GM12878 (cell line): ENCODE measurements around the gene GGNBP2. TPM values are rescaled to one million over a fixed set of nuclear protein-coding genes. Genes with fewer than 3 reads are reported as not detected.
"Not testable (repeated sequence)": the region's sequence is repeated elsewhere in the genome, so short reads cannot be mapped to it uniquely, and the experiment has no call there.

Source experiments
- ATAC-seq: fragments of 200-7000 bp; cut with Tn5 transposase; 3 replicates; pipeline ENCODE4 v1.9.1; 2020; ENCODE audit warnings: mild to moderate bottlenecking, moderate library complexity
- BruUV-seq: library from RNA; stranded (reverse); fragments of 400-500 nt; replicated peaks from 2 replicates; lab custom pipeline; 2021; lab: Mats Ljungman, UMichigan
- CTCF ChIA-PET: fragments of 300-600 bp; sonication (Branson Sonifier 250); formaldehyde crosslinking; extraction: SDS; loops from one replicate; lab custom pipeline; 2021; ENCODE audit warnings: inconsistent platforms; lab: Yijun Ruan, JAX
- POLR2A ChIA-PET: fragments of 350-600 bp; formaldehyde crosslinking; extraction: SDS; loops from one replicate; lab custom pipeline; 2021; ENCODE audit warnings: inconsistent platforms; lab: Charles Lee
- RAD21 ChIA-PET: fragments of 300-600 bp; sonication (Branson Sonifier 250); formaldehyde crosslinking; loops from one replicate; lab custom pipeline; 2023; ENCODE audit warnings: antibody characterized with exemption; ENCODE audit not compliant: unreplicated experiment; lab: Charles Lee
- SMC1A ChIA-PET: fragments of 300-600 bp; sonication (Branson Sonifier 250); formaldehyde crosslinking; loops from one replicate; lab custom pipeline; 2023; ENCODE audit not compliant: unreplicated experiment, uncharacterized antibody; lab: Charles Lee
- DNase-seq: peaks from one replicate; pipeline ENCODE4 v3.0.0-alpha.2; 2011; ENCODE audit warnings: low read depth, low spot score
- FAIRE-seq: peaks from 3 replicates; lab custom pipeline; 2011; peaks lifted over from hg19 to GRCh38; lab: Jason Lieb, UNC
- H2AFZ ChIP-seq: 2 replicates; pipeline ENCODE4 v1.6.0; 2011; ENCODE audit warnings: low read depth, low read length, control low read depth; ENCODE audit not compliant: control insufficient read depth
- H3K27ac ChIP-seq: 2 replicates; pipeline ENCODE4 v1.5.1; 2011; ENCODE audit warnings: control low read depth; ENCODE audit not compliant: control insufficient read depth, insufficient read depth
- H3K27me3 ChIP-seq, 2 experiments: replicated peaks in 1 of 2; 2 replicates each; pipeline versions ENCODE4 v1.6.0 to v1.6.1; 2011; ENCODE audit warnings: low read length in 1 of 2; ENCODE audit not compliant: control insufficient read depth in 2 of 2, insufficient read depth in 2 of 2
- H3K36me3 ChIP-seq, 2 experiments: 2 replicates each; pipeline ENCODE4 v1.5.1; 2011; ENCODE audit warnings: low read length in 1 of 2; ENCODE audit not compliant: control insufficient read depth in 2 of 2, insufficient read depth in 2 of 2
- H3K4me1 ChIP-seq: 2 replicates; pipeline ENCODE4 v1.6.1; 2011; ENCODE audit warnings: mild to moderate bottlenecking, low read length, moderate library complexity, mixed read lengths; ENCODE audit not compliant: control insufficient read depth, insufficient read depth
- H3K4me2 ChIP-seq: 2 replicates; pipeline ENCODE4 v1.6.0; 2011; ENCODE audit warnings: control low read depth; ENCODE audit not compliant: control insufficient read depth, insufficient read depth
- H3K4me3 ChIP-seq: fragments of 200-600 bp; sonication (generic); 2 replicates; pipeline ENCODE4 v1.5.1; 2016
- H3K79me2 ChIP-seq: 2 replicates; pipeline ENCODE4 v1.6.0; 2011; ENCODE audit warnings: low read length; ENCODE audit not compliant: control insufficient read depth, insufficient read depth
- H3K9ac ChIP-seq: 2 replicates; pipeline ENCODE4 v1.8.0; 2011; ENCODE audit warnings: low read length, control low read depth, mixed read lengths; ENCODE audit not compliant: control insufficient read depth, insufficient read depth
- H3K9me3 ChIP-seq: replicated peaks from 3 replicates; pipeline ENCODE4 v1.5.1; 2011; ENCODE audit warnings: mild to moderate bottlenecking, low read length; ENCODE audit not compliant: control insufficient read depth, insufficient read depth
- H4K20me1 ChIP-seq: 2 replicates; pipeline ENCODE4 v1.6.0; 2011; ENCODE audit not compliant: control insufficient read depth, insufficient read depth
- EGR1 ChIP-seq, 2 experiments: IDR thresholded peaks; 1 replicate in 1 of 2; 2 replicates in 1 of 2; pipeline ENCODE4 v1.6.1; 2011 to 2012; ENCODE audit warnings: low read depth in 2 of 2, low read length in 2 of 2, borderline replicate concordance in 1 of 2, mild to moderate bottlenecking in 1 of 2, moderate library complexity in 1 of 2
- LARP7 ChIP-seq: fragments of 450-650 bp; IDR thresholded peaks from 2 replicates; pipeline ENCODE4 v1.6.1; 2017; ENCODE audit warnings: mild to moderate bottlenecking
- PKNOX1 ChIP-seq: fragments of 450-650 bp; IDR thresholded peaks from 2 replicates; pipeline ENCODE4 v1.6.1; 2016; ENCODE audit warnings: mild to moderate bottlenecking
- TCF7 ChIP-seq: IDR thresholded peaks from 2 replicates; pipeline ENCODE4 v1.6.1; 2014; ENCODE audit warnings: antibody characterized with exemption, borderline replicate concordance
- WGBS: methylation state at CpG from one replicate; pipeline ENCODE4 v1.1.6; 2016; ENCODE audit warnings: low lambda C conversion rate; ENCODE audit not compliant: insufficient replicate concordance, insufficient coverage; ENCODE audit errors: missing lambda C conversion rate; 5-methylcytosine and 5-hydroxymethylcytosine counted together
- in situ Hi-C: fragments of 300-500 bp; cut with MboI; formaldehyde crosslinking; loops from 9 replicates; pipeline ENCODE4 v1.14.3; 2018; ENCODE audit warnings: mixed read lengths
- intact Hi-C: fragments of 100-400 bp; cut with micrococcal nuclease; formaldehyde crosslinking; loops from one replicate; pipeline ENCODE4 v1.14.2; 2022; ENCODE audit not compliant: unreplicated experiment
- polyA plus RNA-seq, 11 experiments: library from polyadenylated mRNA; depleted of rRNA in 4 of 11; unstranded in 6 of 11; stranded (reverse) in 5 of 11; fragments of >200 nt; fragmentation: Nextera tagmentation in 4 of 11; fragmentation: Illumina TruSeq in 1 of 11; extraction: Ambion mirVana in 4 of 11; extraction: Trizol in 1 of 11; gene quantifications; 1 replicate in 1 of 11; 2 replicates in 10 of 11; pipeline versions ENCODE4 v1.2.1 to v1.2.3, GENCODE V29; 2011 to 2016; ENCODE audit warnings: inconsistent platforms in 2 of 11, missing spikeins in 2 of 11, low read depth in 1 of 11
- total RNA-seq, 4 experiments: library from RNA; depleted of rRNA in 3 of 4; stranded (reverse); fragments of >200 nt in 3 of 4; fragmentation: Illumina TruSeq in 1 of 4; extraction: Trizol in 1 of 4; gene quantifications; 2 replicates each; pipeline versions ENCODE4 v1.2.1 to v1.2.3, GENCODE V29; 2013 to 2021
- TF ChIP-seq, protein P1 (sequence below): fragments of 450-650 bp; IDR thresholded peaks from 2 replicates; pipeline ENCODE4 v1.6.1; 2017; ENCODE audit warnings: low read depth, mild to moderate bottlenecking, moderate library complexity

GGNBP2 gene
- total and polyA plus RNA-seq, 10 of the 15 experiments (the other 5 are each of a cell fraction or from before 2014, with no cell fraction given): 36.3 to 82.0 (median 50.0) TPM

DNA sequence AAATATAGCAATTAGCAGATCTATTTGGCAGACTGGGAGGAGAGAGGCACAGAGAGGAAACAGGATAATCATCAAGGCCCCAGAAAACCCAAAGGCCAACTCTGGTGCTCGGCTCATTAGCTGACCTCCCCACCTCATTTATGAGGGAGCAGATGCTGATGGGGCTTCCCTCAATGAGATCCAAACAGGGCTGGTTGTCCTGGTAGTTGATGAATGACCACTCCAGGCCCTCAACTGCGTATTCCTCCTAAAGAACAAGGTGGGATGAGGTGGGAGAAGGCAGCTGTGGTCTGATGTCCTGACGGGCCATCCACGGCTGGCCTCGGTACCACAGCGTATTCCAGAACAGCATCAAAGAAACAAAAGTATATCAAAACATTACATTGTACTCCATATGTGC lies 37.5 kb upstream of the GGNBP2 start:
- no peaks in the 10 kb centered on the region for H4K20me1 ChIP-seq
- no peaks in the 10 kb centered on the region for H3K9me3 ChIP-seq
- H3K4me2 ChIP-seq: no peak overlapping the region
- no peak overlapping the region for H3K9ac ChIP-seq
- peaks cover 17 to 21% of the 10 kb centered on the region in 2 experiments for H3K36me3 ChIP-seq
- no TSS peak for BruUV-seq
- DNase-seq: no peak
- ChIA-PET CTCF (no interaction called here), SMC1A (no interaction called here), RAD21 (no interaction called here)
- no peak overlapping the region for H3K27ac ChIP-seq
- no peaks in the 10 kb centered on the region for H3K27me3 ChIP-seq
- 90% methylated on average over 6 of the region's 6 CpGs for WGBS
- intact Hi-C loops (no loop called here), in situ Hi-C loops (no loop called here)
- H3K4me1 ChIP-seq: no peaks in the 10 kb centered on the region
- no peak for ATAC-seq
- H3K4me3 ChIP-seq: no peak overlapping the region
- H2AFZ ChIP-seq: no peak overlapping the region
- FAIRE-seq: no peak
- TF ChIP-seq EGR1 (IDR thresholded peaks at IDR 0.05; ENCODE audit: borderline replicate concordance in 1 of 2, low read depth in 2 of 2, low read length in 2 of 2): no peak
- TF ChIP-seq PKNOX1: no peak
- TF ChIP-seq, protein P1, sequence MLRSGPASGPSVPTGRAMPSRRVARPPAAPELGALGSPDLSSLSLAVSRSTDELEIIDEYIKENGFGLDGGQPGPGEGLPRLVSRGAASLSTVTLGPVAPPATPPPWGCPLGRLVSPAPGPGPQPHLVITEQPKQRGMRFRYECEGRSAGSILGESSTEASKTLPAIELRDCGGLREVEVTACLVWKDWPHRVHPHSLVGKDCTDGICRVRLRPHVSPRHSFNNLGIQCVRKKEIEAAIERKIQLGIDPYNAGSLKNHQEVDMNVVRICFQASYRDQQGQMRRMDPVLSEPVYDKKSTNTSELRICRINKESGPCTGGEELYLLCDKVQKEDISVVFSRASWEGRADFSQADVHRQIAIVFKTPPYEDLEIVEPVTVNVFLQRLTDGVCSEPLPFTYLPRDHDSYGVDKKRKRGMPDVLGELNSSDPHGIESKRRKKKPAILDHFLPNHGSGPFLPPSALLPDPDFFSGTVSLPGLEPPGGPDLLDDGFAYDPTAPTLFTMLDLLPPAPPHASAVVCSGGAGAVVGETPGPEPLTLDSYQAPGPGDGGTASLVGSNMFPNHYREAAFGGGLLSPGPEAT: no peak
- TF ChIP-seq LARP7: no peak
- no peak for TF ChIP-seq TCF7
- TF ChIP-seq, all 136 proteins: peak for 0
- POLR2A ChIA-PET: no interaction called here
- no peaks in the 10 kb centered on the region for H3K79me2 ChIP-seq

- H2AFZ ChIP-seq, in situ Hi-C loops, RAD21 ChIA-PET, ATAC-seq, H3K79me2 ChIP-seq, H3K4me1 ChIP-seq, POLR2A ChIA-PET, H4K20me1 ChIP-seq, FAIRE-seq, H3K27me3 ChIP-seq, H3K4me3 ChIP-seq, H3K9ac ChIP-seq, CTCF ChIA-PET, H3K9me3 ChIP-seq, intact Hi-C loops, BruUV-seq, DNase-seq, H3K27ac ChIP-seq, H3K4me2 ChIP-seq: not testable (repeated sequence)
- WGBS: 97% methylated on average over 2 of the region's 2 CpGs
- peaks cover 15 to 20% of the 10 kb centered on the region in 2 experiments for H3K36me3 ChIP-seq
- SMC1A ChIA-PET: interaction anchor here (0.5 kb wide), 1 partner anchor 539 kb away, joined by 3 read pairs; no protein-coding TSS in a partner anchor
Measured at GRCh38 chr17:36508439-36508838, 36.3 kb upstream of the GGNBP2 start.
